ENCODE data around the gene GRHPR. TPM values are rescaled to one million over a fixed set of nuclear protein-coding genes. Genes with fewer than 3 reads are reported as not detected.

GRHPR gene
- total RNA-seq, 1 donor from 2014 or later, result 106 TPM

GRCh38 chr9:37382982-37383357 is 39.5 kb upstream of the GRHPR start:
- no peaks in the 10 kb centered on the region for H3K4me1 Mint-ChIP-seq
- peaks cover 5% of the 10 kb centered on the region for H3K9me3 Mint-ChIP-seq
- peaks cover 14% of the 10 kb centered on the region for H3K27me3 Mint-ChIP-seq (ENCODE audit: low read depth)
- H3K36me3 Mint-ChIP-seq, result peaks cover 2% of the 10 kb centered on the region
- no peak overlapping the region for H3K4me3 Mint-ChIP-seq
- H3K27ac Mint-ChIP-seq, result no peak overlapping the region
- no peak for TF ChIP-seq CTCF (IDR thresholded peaks at IDR 0.05; ENCODE audit: unreplicated experiment)
- DNase-seq (ENCODE audit: low spot score in 2 of 2, unreplicated experiment in 2 of 2), result no peak

GRCh38 chr9:37383393-37383792 is 39.1 kb upstream of the GRHPR start:
- DNase-seq (ENCODE audit: low spot score in 2 of 2, unreplicated experiment in 2 of 2), result no peak
- Mint-ChIP-seq H3K4me3 (no peak overlapping the region), H3K4me1 (no peaks in the 10 kb centered on the region), H3K27ac (no peak overlapping the region), H3K9me3 (peaks cover 5% of the 10 kb centered on the region), H3K27me3 (ENCODE audit: low read depth) (peaks cover 11% of the 10 kb centered on the region), H3K36me3 (peaks cover 2% of the 10 kb centered on the region)
- TF ChIP-seq CTCF (IDR thresholded peaks at IDR 0.05; ENCODE audit: unreplicated experiment), result no peak

- peaks cover 2% of the 10 kb centered on the region for H3K36me3 Mint-ChIP-seq
- peaks cover 7% of the 10 kb centered on the region for H3K27me3 Mint-ChIP-seq (ENCODE audit: low read depth)
- peaks cover 5% of the 10 kb centered on the region for H3K9me3 Mint-ChIP-seq
- H3K27ac Mint-ChIP-seq, result no peak overlapping the region
- no peak for DNase-seq (ENCODE audit: low spot score in 2 of 2, unreplicated experiment in 2 of 2)
- no peak for TF ChIP-seq CTCF (IDR thresholded peaks at IDR 0.05; ENCODE audit: unreplicated experiment)
- no peak overlapping the region for H3K4me3 Mint-ChIP-seq
- H3K4me1 Mint-ChIP-seq, result no peaks in the 10 kb centered on the region
Observed at GRCh38 chr9:37383876-37384746, 38.4 kb upstream of the GRHPR start.

GRCh38 chr9:37385286-37385685 is 37.2 kb upstream of the GRHPR start:
- H3K27me3 Mint-ChIP-seq (ENCODE audit: low read depth), result peaks cover 4% of the 10 kb centered on the region
- H3K36me3 Mint-ChIP-seq, result peaks cover 2% of the 10 kb centered on the region
- no peaks in the 10 kb centered on the region for H3K4me1 Mint-ChIP-seq
- peaks cover 5% of the 10 kb centered on the region for H3K9me3 Mint-ChIP-seq
- no peak overlapping the region for H3K4me3 Mint-ChIP-seq
- no peak for TF ChIP-seq CTCF (IDR thresholded peaks at IDR 0.05; ENCODE audit: unreplicated experiment)
- no peak overlapping the region for H3K27ac Mint-ChIP-seq
- DNase-seq (ENCODE audit: low spot score in 2 of 2, unreplicated experiment in 2 of 2), result no peak

- H3K27ac Mint-ChIP-seq, result no peak overlapping the region
- H3K4me3 Mint-ChIP-seq, result no peak overlapping the region
- peaks cover 4% of the 10 kb centered on the region for H3K9me3 Mint-ChIP-seq
- no peaks in the 10 kb centered on the region for H3K4me1 Mint-ChIP-seq
- no peak for TF ChIP-seq CTCF (IDR thresholded peaks at IDR 0.05; ENCODE audit: unreplicated experiment)
- H3K27me3 Mint-ChIP-seq (ENCODE audit: low read depth), result peaks cover 2% of the 10 kb centered on the region
- peaks cover 2% of the 10 kb centered on the region for H3K36me3 Mint-ChIP-seq
- DNase-seq (ENCODE audit: low spot score in 2 of 2, unreplicated experiment in 2 of 2), result no peak
Observed at GRCh38 chr9:37386988-37387387, 35.5 kb upstream of the GRHPR start.
